Measurements from ENCODE around the gene AKT2. TPM values are rescaled to one million over a fixed set of nuclear protein-coding genes. Genes with fewer than 3 reads are reported as not detected.
A peak's percentile ranks its signal among the peaks of the same experiment; 100 is the strongest.

Gene AKT2
- total and polyA plus RNA-seq, 12 donors, result 49.2 to 195 (median 113) TPM

- Histone ChIP-seq H3K4me3 (peak overlapping the region in 2 of 4 donors; percentile 78 to 88), H3K9me3 (replicated peaks in 1 of 3) (no peaks in the 10 kb centered on the region), H3K27ac (peak overlapping the region; percentile 76 to 97 (median 95)), H3K27me3 (no peaks in the 10 kb centered on the region), H3K4me1 (replicated peaks in 1 of 2) (peaks cover 30 to 71% of the 10 kb centered on the region in 2 donors), H3K36me3 (replicated peaks in 1 of 2) (no peaks in the 10 kb centered on the region)
- TF ChIP-seq POLR2A (IDR thresholded peaks at IDR 0.05), result peak in 1 of 2 donors; percentile 26
- no peak for TF ChIP-seq CTCF (IDR thresholded peaks at IDR 0.05)
- peak in 5 of 7 donors; percentile 49 to 68 (median 55) for DNase-seq
- intact Hi-C loops (cut with DNase I), result no loop called here
- 24 to 32% (median 30%) methylated on average over 8 to 12 of the region's 12 CpGs for WGBS, 4 donors
These were observed 1.5 kb downstream of the AKT2 start for GRCh38 chr19:40283414-40284250.

- DNase-seq, result no peak
- peak overlapping the region; percentile 76 to 97 (median 95) for H3K27ac ChIP-seq
- H3K27me3 ChIP-seq, result no peaks in the 10 kb centered on the region
- no peaks in the 10 kb centered on the region for H3K9me3 ChIP-seq (replicated peaks in 1 of 3)
- TF ChIP-seq CTCF (IDR thresholded peaks at IDR 0.05), result no peak
- no peak for TF ChIP-seq POLR2A (IDR thresholded peaks at IDR 0.05)
- intact Hi-C loops (cut with DNase I), result no loop called here
- no peaks in the 10 kb centered on the region for H3K36me3 ChIP-seq (replicated peaks in 1 of 2)
- WGBS, 4 donors, result 75 to 80% (median 78%) methylated on average over 4 of the region's 4 CpGs
- H3K4me1 ChIP-seq (replicated peaks in 1 of 2), result peaks cover 34 to 78% of the 10 kb centered on the region in 2 donors
- no peak overlapping the region for H3K4me3 ChIP-seq
These were observed 2.2 kb downstream of the AKT2 start for GRCh38 chr19:40282920-40283319.

- WGBS, 4 donors, result 56 to 82% (median 63%) methylated on average over 4 to 6 of the region's 6 CpGs
- no peak for DNase-seq
- Histone ChIP-seq H3K27me3 (no peaks in the 10 kb centered on the region), H3K36me3 (replicated peaks in 1 of 2) (no peaks in the 10 kb centered on the region), H3K4me3 (no peak overlapping the region), H3K27ac (peak overlapping the region in 3 of 5 donors; percentile 93 to 97 (median 95)), H3K9me3 (replicated peaks in 1 of 3) (no peaks in the 10 kb centered on the region), H3K4me1 (replicated peaks in 1 of 2) (peaks cover 41 to 85% of the 10 kb centered on the region in 2 donors)
- no peak for TF ChIP-seq POLR2A (IDR thresholded peaks at IDR 0.05)
- no peak for TF ChIP-seq CTCF (IDR thresholded peaks at IDR 0.05)
- intact Hi-C loops (cut with DNase I), result no loop called here
These were observed 3.0 kb downstream of the AKT2 start for GRCh38 chr19:40282209-40282580.

- intact Hi-C loops (cut with DNase I), result no loop called here
- Histone ChIP-seq H3K27me3 (no peaks in the 10 kb centered on the region), H3K36me3 (replicated peaks in 1 of 2) (no peaks in the 10 kb centered on the region), H3K4me3 (no peak overlapping the region), H3K27ac (peak overlapping the region in 2 of 5 donors; percentile 95 to 97), H3K9me3 (replicated peaks in 1 of 3) (no peaks in the 10 kb centered on the region), H3K4me1 (replicated peaks in 1 of 2) (peaks cover 42 to 89% of the 10 kb centered on the region in 2 donors)
- TF ChIP-seq CTCF (IDR thresholded peaks at IDR 0.05) (no peak), POLR2A (IDR thresholded peaks at IDR 0.05) (no peak)
- DNase-seq, result peak in 1 of 7 donors; percentile 28
- 49 to 70% (median 58%) methylated on average over 14 of the region's 14 CpGs for WGBS, 4 donors
These were observed 3.5 kb downstream of the AKT2 start for GRCh38 chr19:40281381-40282208.

All from adrenal gland (tissue), 12 donors.